ENCODE results near the gene DISC1.
"Not testable (repeated sequence)": the region's sequence is repeated elsewhere in the genome, so short reads cannot be mapped to it uniquely, and the experiment has no call there.

The DISC1 gene

DNA sequence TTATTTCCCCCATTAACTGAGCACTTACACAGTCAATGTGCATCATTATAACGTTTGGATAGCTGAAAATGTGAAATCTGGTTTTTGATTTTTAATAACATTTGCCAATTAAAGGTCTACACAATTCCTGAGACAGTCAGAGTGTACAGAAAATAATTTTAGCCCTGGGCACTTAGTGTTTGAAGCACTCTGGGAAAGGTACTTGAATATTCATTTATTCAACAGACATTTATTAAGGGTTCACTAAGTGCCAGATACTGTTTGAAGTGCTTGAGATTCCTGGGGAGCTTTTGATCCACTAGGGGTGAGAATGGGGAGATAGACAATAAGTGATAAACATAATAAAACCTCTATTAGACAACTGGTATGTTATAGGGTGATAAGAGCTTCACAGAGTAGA lies 141.8 kb downstream of the DISC1 start:
- DNase-seq (ENCODE audit: low read depth in 2 of 2), result no peak

GRCh38 chr1:231770506-231771175 lies 144.1 kb downstream of the DISC1 start:
- DNase-seq (ENCODE audit: low read depth in 2 of 2), result no peak

DNA sequence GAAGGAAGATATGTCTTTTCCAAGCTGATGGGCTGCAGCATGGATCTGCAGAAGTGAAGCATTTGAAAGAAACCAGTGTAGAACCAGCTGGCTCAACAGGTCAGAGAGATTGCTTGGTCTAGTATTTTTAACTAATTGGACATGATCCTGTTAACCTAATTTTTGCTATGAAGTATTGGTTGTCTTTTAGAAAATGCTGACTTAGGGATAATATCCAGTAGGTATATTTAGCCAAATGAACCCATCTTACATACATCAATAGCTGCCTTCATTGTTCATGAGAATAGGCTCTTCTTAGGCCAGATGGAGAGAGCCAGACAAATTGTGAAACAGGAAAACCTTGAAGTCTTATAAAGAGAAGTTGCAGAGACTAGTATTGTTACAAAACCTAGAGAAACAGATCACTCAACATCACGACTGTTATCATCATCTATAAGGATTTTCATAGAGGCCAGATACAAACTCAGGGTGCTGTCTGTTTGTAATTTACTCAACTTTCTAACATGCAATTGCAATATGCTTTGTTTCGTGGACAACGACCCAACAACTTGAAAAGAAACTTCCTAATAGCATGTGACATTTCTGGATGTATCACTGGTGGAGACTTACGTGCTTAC lies 148.2 kb downstream of the DISC1 start:
- DNase-seq (ENCODE audit: low read depth in 2 of 2), result no peak

DNA sequence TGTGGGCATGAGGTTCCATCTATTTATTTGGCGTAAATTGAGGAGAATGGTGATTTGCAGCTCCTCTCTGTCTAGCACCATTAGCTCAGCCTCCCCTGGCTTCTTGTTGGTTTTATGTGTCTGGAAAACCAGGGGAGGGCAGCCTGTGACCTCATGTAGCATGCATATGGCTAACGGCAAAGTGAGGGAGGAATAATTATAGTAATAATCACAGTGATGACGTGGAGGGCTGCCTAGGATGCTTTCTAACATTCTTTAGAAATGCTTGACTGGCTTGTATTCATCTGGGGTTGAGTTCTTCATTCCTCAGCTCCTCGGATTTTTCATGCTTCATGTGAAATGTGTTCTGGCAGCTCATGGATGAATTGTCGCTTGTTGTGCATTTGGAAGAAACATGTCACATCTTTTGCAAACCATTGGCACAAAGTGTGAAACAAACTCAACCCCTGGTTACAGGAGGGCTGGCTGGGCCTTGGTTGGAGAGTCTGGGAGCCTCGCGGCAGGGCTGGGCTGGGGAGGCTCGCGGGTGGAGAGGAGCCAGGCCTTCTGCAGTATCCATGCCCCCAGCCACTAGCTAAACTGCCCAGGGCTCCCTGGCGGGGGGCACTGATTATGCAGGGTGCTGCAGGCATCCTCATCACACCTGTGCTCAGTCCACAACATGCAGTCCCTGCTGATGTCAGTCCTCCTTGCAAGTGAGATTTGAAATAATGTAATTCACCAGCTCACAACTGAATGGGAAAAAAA lies 149.6 kb downstream of the DISC1 start:
- no peak for DNase-seq (ENCODE audit: low read depth in 2 of 2)

DNA sequence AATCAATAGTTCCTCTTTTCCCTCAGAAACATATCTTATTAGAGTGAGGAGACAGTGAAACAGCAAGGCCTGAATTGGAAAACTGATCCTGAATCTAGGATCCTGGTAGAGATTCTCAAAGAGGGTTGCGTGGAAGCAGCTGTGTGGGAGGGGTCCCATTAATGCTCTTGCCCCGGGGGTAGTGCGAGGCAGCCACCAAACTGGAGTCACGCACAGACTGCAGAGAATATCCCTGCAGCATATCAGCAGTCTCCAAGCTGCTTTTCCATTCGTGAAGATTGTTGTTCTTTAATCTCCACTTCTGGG lies 150.1 kb downstream of the DISC1 start:
- DNase-seq (ENCODE audit: low read depth in 2 of 2), result no peak

GRCh38 chr1:231778009-231778719 lies 151.6 kb downstream of the DISC1 start:
- no peak for DNase-seq (ENCODE audit: low read depth in 2 of 2)

GRCh38 chr1:231779081-231779480 lies 152.5 kb downstream of the DISC1 start:
- no peak for DNase-seq (ENCODE audit: low read depth in 2 of 2)

DNA sequence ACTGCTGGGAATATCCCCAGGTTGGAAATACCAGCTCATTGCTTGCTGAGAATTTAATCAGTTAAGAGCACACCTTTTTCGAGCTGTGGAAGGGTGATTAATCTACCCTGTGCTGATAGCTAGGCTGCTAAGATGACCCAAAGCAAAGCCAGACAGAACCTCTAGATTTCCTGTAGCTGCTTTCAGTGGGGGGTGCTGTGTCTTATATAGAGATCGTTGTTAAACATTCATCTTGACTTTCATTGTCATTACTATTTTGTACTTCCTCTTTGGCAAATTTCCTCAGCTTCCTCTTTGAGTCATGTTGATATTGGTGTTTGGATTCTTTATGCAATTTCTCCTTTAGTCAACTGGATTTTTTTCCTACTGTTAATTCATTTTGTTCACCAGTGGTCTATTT lies 155.3 kb downstream of the DISC1 start:
- no peak for DNase-seq (ENCODE audit: low read depth in 2 of 2)

DNA sequence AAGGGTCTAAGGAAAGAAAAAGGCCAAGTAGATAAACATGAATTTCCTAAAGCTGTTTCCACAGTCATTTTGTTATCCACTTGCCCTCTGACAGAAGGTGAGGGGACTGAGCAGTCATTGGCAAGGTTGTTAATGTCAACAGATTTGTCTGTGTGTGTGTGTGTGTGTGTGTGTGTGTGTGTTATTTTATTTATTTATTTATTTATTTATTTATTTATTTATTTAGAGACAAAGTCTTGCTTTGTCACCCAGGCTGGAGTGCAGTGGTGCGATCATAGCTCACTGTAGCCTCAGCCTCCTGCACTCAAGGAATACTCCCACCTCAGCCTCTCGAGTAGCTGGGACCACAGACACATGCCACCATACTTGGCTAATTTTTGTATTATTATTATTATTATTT lies 158.5 kb downstream of the DISC1 start:
- not testable (repeated sequence) for DNase-seq (ENCODE audit: low read depth in 2 of 2)

DNA sequence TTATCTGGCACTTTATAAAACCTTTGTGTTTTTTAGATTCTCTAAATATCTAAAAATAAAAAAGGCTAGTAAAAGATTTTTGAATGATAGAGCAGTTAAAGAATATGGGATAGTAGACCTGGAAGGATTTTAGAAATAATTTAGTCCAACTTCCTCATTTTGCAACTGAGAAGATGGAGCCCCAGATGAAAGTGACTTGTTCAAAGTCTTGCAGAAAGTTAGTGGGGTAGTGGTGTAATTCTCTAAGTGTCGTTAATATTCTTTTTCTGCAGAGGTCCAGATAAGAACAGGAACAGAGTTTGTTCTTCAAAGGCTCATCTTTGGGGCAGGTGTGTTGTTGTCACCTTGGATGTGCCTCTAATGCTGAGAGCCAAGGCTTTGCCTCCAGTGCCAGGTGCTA lies 159.5 kb downstream of the DISC1 start:
- DNase-seq (ENCODE audit: low read depth in 2 of 2), result no peak

- DNase-seq (ENCODE audit: low read depth in 2 of 2), result no peak
Observed at GRCh38 chr1:231792634-231793033, 166.0 kb downstream of the DISC1 start.

DNA sequence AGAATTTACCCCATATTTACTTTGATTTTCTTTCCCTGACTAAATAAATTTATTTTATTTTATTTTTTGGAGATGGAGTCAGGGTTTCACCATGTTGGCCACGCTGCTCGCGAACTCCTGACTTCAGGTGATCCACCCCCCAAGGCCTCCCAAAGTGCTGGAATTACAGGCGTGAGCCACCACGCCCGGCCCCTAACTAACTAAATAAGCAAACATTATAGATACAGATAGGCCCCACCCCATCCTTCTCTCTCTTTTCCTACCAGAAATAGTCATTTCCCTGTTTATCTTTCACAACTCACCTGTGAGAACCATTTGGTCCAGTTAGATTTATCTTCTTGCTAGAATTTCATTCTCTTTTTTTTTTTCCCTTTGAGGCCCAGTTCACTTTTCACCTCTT lies 167.3 kb downstream of the DISC1 start:
- no peak for DNase-seq (ENCODE audit: low read depth in 2 of 2)

DNA sequence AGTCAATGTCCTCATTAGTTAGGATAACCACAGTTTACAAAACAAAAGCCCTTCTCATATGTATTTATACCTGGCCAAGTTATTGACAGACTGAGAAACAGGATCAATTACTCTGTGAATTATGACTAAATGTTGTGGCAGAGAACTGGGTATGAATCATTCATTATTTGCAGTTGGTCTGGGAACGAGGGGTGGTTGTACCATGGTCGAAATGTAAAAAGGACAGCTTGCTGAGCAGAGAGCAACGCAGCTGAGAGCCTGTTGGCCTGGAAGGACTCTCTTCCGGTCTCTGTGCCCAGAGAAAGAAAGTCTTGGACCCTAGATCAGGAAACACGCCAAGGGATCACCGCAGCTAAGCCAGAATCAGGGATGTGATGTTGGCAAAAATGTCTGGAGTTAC lies 169.6 kb downstream of the DISC1 start:
- DNase-seq (ENCODE audit: low read depth in 2 of 2), result no peak

- no peak for DNase-seq (ENCODE audit: low read depth in 2 of 2)
Observed at GRCh38 chr1:231799363-231799986, 172.9 kb downstream of the DISC1 start.

GRCh38 chr1:231800108-231800507 lies 173.5 kb downstream of the DISC1 start:
- DNase-seq (ENCODE audit: low read depth in 2 of 2), result no peak

GRCh38 chr1:231801042-231801585 lies 174.5 kb downstream of the DISC1 start:
- no peak for DNase-seq (ENCODE audit: low read depth in 2 of 2)

DNA sequence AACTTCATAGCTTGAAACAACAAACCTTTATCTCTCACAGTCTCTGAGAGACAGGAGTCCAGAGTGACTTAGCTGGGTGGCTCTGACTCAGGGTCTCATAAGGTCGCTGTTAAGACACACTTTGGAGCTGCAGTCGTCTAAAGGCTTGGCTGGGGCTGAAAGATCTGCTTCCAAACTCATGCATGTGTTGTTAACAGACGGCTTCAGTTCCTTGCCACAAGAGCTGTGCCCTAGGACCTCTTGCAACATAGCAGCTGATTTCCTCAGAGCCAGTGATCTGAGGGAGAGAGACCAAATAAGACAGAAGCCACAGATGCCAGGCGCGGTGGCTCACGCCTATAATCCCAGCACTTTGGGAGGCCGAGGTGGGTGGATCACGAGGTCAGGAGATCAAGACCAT lies 176.8 kb downstream of the DISC1 start:
- DNase-seq (ENCODE audit: low read depth in 2 of 2), result no peak

- DNase-seq (ENCODE audit: low read depth in 2 of 2), result peak in 1 of 2 experiments; percentile 17
Observed at GRCh38 chr1:231806623-231807495, 180.3 kb downstream of the DISC1 start.

DNA sequence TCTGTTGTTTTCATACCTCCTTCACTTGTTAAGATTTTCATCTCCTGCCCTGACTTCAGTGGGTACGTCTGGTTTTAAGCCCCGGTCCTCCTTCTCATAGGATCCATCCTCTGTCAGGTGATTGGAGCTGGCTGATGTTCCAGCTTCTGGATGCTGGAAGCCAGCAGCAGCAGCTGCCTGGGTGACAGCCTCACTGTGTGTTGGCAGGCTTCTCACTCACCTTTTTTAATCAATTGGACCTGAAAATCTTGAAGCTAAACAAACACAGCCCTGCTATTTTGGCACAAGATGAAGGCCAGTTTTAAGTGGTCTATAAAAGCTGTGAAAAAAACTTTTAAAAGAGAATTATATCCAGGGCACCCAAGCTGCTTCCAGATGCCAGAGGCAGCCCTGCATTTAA lies 181.0 kb downstream of the DISC1 start:
- DNase-seq (ENCODE audit: low read depth in 2 of 2), result no peak

DNA sequence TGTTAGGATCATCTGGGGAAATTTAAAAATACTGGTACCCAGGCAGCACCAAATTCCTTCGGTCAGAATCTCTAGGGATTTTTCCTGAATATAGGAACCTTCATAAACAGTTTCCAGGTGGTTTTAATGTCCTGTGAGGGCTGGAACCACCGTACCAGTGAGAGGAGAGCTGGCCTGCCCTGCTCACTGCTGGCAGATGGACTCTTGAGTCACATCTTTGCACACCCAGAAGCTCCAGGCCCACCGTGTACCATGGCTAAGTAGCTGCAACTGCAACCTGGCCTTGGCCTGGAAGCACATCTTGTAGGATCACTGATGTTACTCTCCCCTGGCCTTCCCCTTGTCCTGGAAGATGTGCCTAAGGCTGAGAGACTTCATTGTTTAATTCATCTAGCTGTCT lies 181.5 kb downstream of the DISC1 start:
- DNase-seq (ENCODE audit: low read depth in 2 of 2), result no peak

DNA sequence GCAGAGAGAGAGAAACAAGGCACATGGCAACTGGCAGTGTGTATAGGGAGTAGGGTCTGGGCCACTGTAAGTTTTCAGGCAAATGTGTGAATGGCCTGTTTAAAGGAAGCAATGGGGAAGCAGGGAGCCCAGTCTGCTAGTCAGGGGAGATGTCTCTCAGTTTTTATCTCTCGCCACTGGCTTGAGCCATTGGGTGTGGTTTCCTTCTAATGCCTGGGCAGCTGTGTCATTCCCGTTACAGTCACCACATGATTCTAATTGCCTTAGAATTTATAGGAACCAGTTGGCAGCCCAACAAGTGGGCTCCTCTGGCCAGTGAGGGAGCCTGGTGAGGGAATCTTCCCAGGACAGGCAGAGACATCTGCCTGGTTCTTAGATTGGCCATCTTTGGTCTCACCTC lies 182.4 kb downstream of the DISC1 start:
- no peak for DNase-seq (ENCODE audit: low read depth in 2 of 2)

Measured in stimulated activated CD4-positive, alpha-beta T cell treated with anti-CD3 and anti-CD28 coated beads, Interleukin-12 subunit alpha, Interleukin-12 subunit beta, amount 100 ng/mL, for 24 hours (primary cell).